ENCODE measurements around the gene APOL4. TPM values are rescaled to one million over a fixed set of nuclear protein-coding genes. Genes with fewer than 3 reads are reported as not detected.

The APOL4 gene
- total RNA-seq, 1 experiment from 2014 or later, result 0.31 TPM

GRCh38 chr22:36182857-36183256 is 18.8 kb downstream of the APOL4 start:
- Mint-ChIP-seq H3K27ac (no peak overlapping the region), H3K27me3 (ENCODE audit: low read depth) (peaks cover under 1% of the 10 kb centered on the region; the same call in 1 of the 2 replicates), H3K4me1 (peaks cover 13% of the 10 kb centered on the region), H3K9me3 (no peaks in the 10 kb centered on the region), H3K36me3 (no peaks in the 10 kb centered on the region), H3K4me3 (no peak overlapping the region)
- ATAC-seq (no peak), DNase-seq (ENCODE audit: low spot score) (no peak)
- POLR2A ChIA-PET, result no interaction called here
- TF ChIP-seq ZNF671 (CRISPR knock-in tag; IDR thresholded peaks at IDR 0.05), result no peak
- TF ChIP-seq ZNF232 (CRISPR knock-in tag; IDR thresholded peaks at IDR 0.05), result no peak
- no peak for TF ChIP-seq NFYB (CRISPR knock-in tag; conservative IDR thresholded peaks at IDR 0.05; ENCODE audit: low read depth)
- no peak for TF ChIP-seq TCF7 (CRISPR knock-in tag; IDR thresholded peaks at IDR 0.05; ENCODE audit: low read depth)
- TF ChIP-seq OVOL2 (CRISPR knock-in tag; IDR thresholded peaks at IDR 0.05; ENCODE audit: borderline replicate concordance), result no peak
- no peak for TF ChIP-seq RELA (CRISPR knock-in tag; IDR thresholded peaks at IDR 0.05; ENCODE audit: borderline replicate concordance)
- TF ChIP-seq ZNF317 (CRISPR knock-in tag; IDR thresholded peaks at IDR 0.05; ENCODE audit: borderline replicate concordance, low read depth), result no peak
- no peak for TF ChIP-seq ZNF425 (CRISPR knock-in tag; conservative IDR thresholded peaks at IDR 0.05)
- no peak for TF ChIP-seq NFATC4 (CRISPR knock-in tag; IDR thresholded peaks at IDR 0.05)
- TF ChIP-seq TEAD4 (CRISPR knock-in tag; IDR thresholded peaks at IDR 0.05), result no peak
- no peak for TF ChIP-seq CREB1 (CRISPR knock-in tag; IDR thresholded peaks at IDR 0.05)
- TF ChIP-seq E2F4 (CRISPR knock-in tag; IDR thresholded peaks at IDR 0.05; ENCODE audit: borderline replicate concordance, low read depth), result no peak
- TF ChIP-seq STAT6 (CRISPR knock-in tag; conservative IDR thresholded peaks at IDR 0.05; ENCODE audit: low read depth), result no peak
- TF ChIP-seq USF1 (CRISPR knock-in tag; IDR thresholded peaks at IDR 0.05), result no peak
- TF ChIP-seq TEAD1 (CRISPR knock-in tag; IDR thresholded peaks at IDR 0.05), result no peak
- no peak for TF ChIP-seq ZNF396 (CRISPR knock-in tag; IDR thresholded peaks at IDR 0.05; ENCODE audit: borderline replicate concordance)
- no peak for TF ChIP-seq ATF1 (CRISPR knock-in tag; IDR thresholded peaks at IDR 0.05)
- TF ChIP-seq MXD4 (CRISPR knock-in tag; IDR thresholded peaks at IDR 0.05; ENCODE audit: borderline replicate concordance), result no peak
- TF ChIP-seq HMGA2 (CRISPR knock-in tag; IDR thresholded peaks at IDR 0.05), result no peak
- no peak for TF ChIP-seq SOX15 (CRISPR knock-in tag; IDR thresholded peaks at IDR 0.05)
- CTCF ChIA-PET, result interaction anchor here (0.7 to 2.3 kb wide), 8 partner anchors 12 to 304 kb away, joined by 3 to 9 read pairs (median 5); no protein-coding TSS in a partner anchor

GRCh38 chr22:36182056-36182455 is 19.6 kb downstream of the APOL4 start:
- Mint-ChIP-seq H3K4me1 (peaks cover 13% of the 10 kb centered on the region), H3K4me3 (no peak overlapping the region), H3K36me3 (no peaks in the 10 kb centered on the region), H3K9me3 (no peaks in the 10 kb centered on the region), H3K27me3 (ENCODE audit: low read depth) (no peaks in the 10 kb centered on the region), H3K27ac (0 out of 2 replicates have a peak overlapping the region, but pooled peaks have one; percentile 79)
- no peak for ATAC-seq
- DNase-seq (ENCODE audit: low spot score), result no peak
- ChIA-PET CTCF (interaction anchor here (0.9 to 2.1 kb wide), 4 partner anchors 18 to 304 kb away, joined by 3 to 8 read pairs (median 4); no protein-coding TSS in a partner anchor), POLR2A (no interaction called here)
- TF ChIP-seq NFYB (CRISPR knock-in tag; conservative IDR thresholded peaks at IDR 0.05; ENCODE audit: low read depth) (no peak), MYBL2 (CRISPR knock-in tag; IDR thresholded peaks at IDR 0.05) (no peak)

All from WTC11 (cell line).